MM.1S (cell line): ENCODE measurements around the gene RPS6KA2.

Experiments used
- DNase-seq: peaks from one replicate; pipeline ENCODE4 v3.0.0-alpha.2; 2015
- H2AFZ ChIP-seq: fragments of 300-600 bp; sonication (generic); 2 replicates; pipeline ENCODE4 v1.6.0; 2016; ENCODE audit warnings: antibody characterized with exemption, low read length
- H3F3A ChIP-seq: fragments of 300-600 bp; sonication (generic); 2 replicates; pipeline ENCODE4 v1.6.1; 2016; ENCODE audit warnings: mild to moderate bottlenecking, antibody characterized with exemption, low read length, moderate library complexity, mixed read lengths; ENCODE audit not compliant: insufficient read depth
- H3K27ac ChIP-seq: fragments of 300-600 bp; sonication (generic); 2 replicates; pipeline ENCODE4 v1.5.1; 2016; ENCODE audit warnings: mild to moderate bottlenecking, low read length
- H3K27me3 ChIP-seq: fragments of 300-600 bp; sonication (generic); replicated peaks from 2 replicates; pipeline ENCODE4 v1.6.0; 2016; ENCODE audit warnings: low read length; ENCODE audit not compliant: insufficient read depth
- H3K36me3 ChIP-seq: fragments of 300-600 bp; sonication (generic); replicated peaks from 2 replicates; pipeline ENCODE4 v1.6.1; 2016; ENCODE audit warnings: mild to moderate bottlenecking, low read length, mixed read lengths; ENCODE audit not compliant: insufficient read depth
- H3K4me1 ChIP-seq: fragments of 300-600 bp; sonication (generic); 2 replicates; pipeline ENCODE4 v1.6.1; 2016; ENCODE audit warnings: low read length, mixed read lengths
- H3K4me2 ChIP-seq: fragments of 300-600 bp; sonication (generic); 2 replicates; pipeline ENCODE4 v1.6.0; 2016; ENCODE audit warnings: low read depth, low read length
- H3K4me3 ChIP-seq: fragments of 300-600 bp; sonication (generic); 2 replicates; pipeline ENCODE4 v1.5.1; 2016; ENCODE audit warnings: low read length, mixed read lengths
- H3K79me2 ChIP-seq: fragments of 300-600 bp; sonication (generic); 2 replicates; pipeline ENCODE4 v1.6.1; 2016; ENCODE audit warnings: mixed run types, low read length, mixed read lengths
- H3K9ac ChIP-seq: fragments of 300-600 bp; sonication (generic); 2 replicates; pipeline ENCODE4 v1.6.1; 2016; ENCODE audit warnings: low read length, mixed read lengths
- H3K9me2 ChIP-seq: fragments of 300-600 bp; sonication (generic); replicated peaks from 2 replicates; pipeline ENCODE4 v1.6.1; 2016; ENCODE audit warnings: mild to moderate bottlenecking, low read length, mixed read lengths; ENCODE audit not compliant: insufficient read depth
- H3K9me3 ChIP-seq: fragments of 300-600 bp; sonication (generic); replicated peaks from 2 replicates; pipeline ENCODE4 v1.6.1; 2016; ENCODE audit warnings: mild to moderate bottlenecking, low read length, mixed read lengths; ENCODE audit not compliant: insufficient read depth
- H4K20me1 ChIP-seq: fragments of 300-600 bp; sonication (generic); 2 replicates; pipeline ENCODE4 v1.6.1; 2016; ENCODE audit warnings: mild to moderate bottlenecking, low read length, moderate library complexity, mixed read lengths; ENCODE audit not compliant: insufficient read depth
- EZH2 ChIP-seq: fragments of 300-600 bp; sonication (generic); optimal IDR thresholded peaks from 2 replicates; pipeline ENCODE3; 2017; ENCODE audit warnings: low read depth, mild to moderate bottlenecking, antibody characterized with exemption, low read length, mixed read lengths
- EZH2phosphoT487 ChIP-seq: fragments of 300-600 bp; sonication (generic); IDR thresholded peaks from 2 replicates; pipeline ENCODE4 v1.6.1; 2018; ENCODE audit warnings: antibody characterized with exemption, low read length
- TF ChIP-seq, protein P1 (sequence below): fragments of 300-600 bp; sonication (generic); IDR thresholded peaks from 2 replicates; pipeline ENCODE4 v1.5.1; 2016; ENCODE audit warnings: antibody characterized with exemption, low read length, mixed read lengths

RPS6KA2 gene

DNA sequence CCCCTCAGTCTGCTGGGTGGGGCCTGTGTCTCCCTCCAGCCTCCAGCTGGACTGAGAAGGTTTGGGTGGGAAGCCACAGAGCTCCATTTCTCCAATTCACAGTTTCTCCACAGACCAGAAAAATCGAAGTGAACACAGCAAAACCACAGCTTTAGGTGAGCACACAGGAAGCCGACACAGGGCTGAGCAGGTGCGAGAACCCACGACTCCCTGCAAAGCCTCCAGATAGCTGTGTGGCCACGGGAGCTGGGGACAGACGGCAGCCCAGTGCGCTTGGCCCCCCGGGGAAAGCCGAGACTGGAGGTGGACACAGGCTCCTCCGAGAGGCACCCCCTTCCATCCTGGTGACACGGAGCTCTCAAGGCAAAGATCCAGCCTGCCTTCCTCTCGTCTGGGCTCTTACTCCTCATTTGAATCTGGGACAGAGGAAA, 215.3 kb downstream of the RPS6KA2 start:
- TF ChIP-seq EZH2 (no peak), EZH2phosphoT487 (no peak)
- TF ChIP-seq, protein P1, sequence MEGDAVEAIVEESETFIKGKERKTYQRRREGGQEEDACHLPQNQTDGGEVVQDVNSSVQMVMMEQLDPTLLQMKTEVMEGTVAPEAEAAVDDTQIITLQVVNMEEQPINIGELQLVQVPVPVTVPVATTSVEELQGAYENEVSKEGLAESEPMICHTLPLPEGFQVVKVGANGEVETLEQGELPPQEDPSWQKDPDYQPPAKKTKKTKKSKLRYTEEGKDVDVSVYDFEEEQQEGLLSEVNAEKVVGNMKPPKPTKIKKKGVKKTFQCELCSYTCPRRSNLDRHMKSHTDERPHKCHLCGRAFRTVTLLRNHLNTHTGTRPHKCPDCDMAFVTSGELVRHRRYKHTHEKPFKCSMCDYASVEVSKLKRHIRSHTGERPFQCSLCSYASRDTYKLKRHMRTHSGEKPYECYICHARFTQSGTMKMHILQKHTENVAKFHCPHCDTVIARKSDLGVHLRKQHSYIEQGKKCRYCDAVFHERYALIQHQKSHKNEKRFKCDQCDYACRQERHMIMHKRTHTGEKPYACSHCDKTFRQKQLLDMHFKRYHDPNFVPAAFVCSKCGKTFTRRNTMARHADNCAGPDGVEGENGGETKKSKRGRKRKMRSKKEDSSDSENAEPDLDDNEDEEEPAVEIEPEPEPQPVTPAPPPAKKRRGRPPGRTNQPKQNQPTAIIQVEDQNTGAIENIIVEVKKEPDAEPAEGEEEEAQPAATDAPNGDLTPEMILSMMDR = no peak
- Histone ChIP-seq H4K20me1 (no peaks in the 10 kb centered on the region), H3K9me3 (no peaks in the 10 kb centered on the region), H3K79me2 (no peaks in the 10 kb centered on the region), H3F3A (no peaks in the 10 kb centered on the region), H2AFZ (no peak overlapping the region), H3K9me2 (no peaks in the 10 kb centered on the region), H3K4me2 (no peak overlapping the region), H3K36me3 (no peaks in the 10 kb centered on the region), H3K4me3 (no peak overlapping the region), H3K27me3 (no peaks in the 10 kb centered on the region), H3K27ac (no peak overlapping the region), H3K9ac (no peak overlapping the region), H3K4me1 (no peaks in the 10 kb centered on the region)
- DNase-seq = no peak

GRCh38 chr6:166411271-166411670, 215.8 kb downstream of the RPS6KA2 start:
- Histone ChIP-seq H3K36me3 (no peaks in the 10 kb centered on the region), H2AFZ (no peak overlapping the region), H3K4me2 (no peak overlapping the region), H3K9ac (no peak overlapping the region), H4K20me1 (no peaks in the 10 kb centered on the region), H3K9me3 (no peaks in the 10 kb centered on the region), H3K4me1 (no peaks in the 10 kb centered on the region), H3K79me2 (no peaks in the 10 kb centered on the region), H3F3A (no peaks in the 10 kb centered on the region), H3K4me3 (no peak overlapping the region), H3K27ac (no peak overlapping the region), H3K27me3 (no peaks in the 10 kb centered on the region), H3K9me2 (no peaks in the 10 kb centered on the region)
- no peak for TF ChIP-seq EZH2phosphoT487
- TF ChIP-seq, protein P1 = no peak
- DNase-seq = no peak

DNA sequence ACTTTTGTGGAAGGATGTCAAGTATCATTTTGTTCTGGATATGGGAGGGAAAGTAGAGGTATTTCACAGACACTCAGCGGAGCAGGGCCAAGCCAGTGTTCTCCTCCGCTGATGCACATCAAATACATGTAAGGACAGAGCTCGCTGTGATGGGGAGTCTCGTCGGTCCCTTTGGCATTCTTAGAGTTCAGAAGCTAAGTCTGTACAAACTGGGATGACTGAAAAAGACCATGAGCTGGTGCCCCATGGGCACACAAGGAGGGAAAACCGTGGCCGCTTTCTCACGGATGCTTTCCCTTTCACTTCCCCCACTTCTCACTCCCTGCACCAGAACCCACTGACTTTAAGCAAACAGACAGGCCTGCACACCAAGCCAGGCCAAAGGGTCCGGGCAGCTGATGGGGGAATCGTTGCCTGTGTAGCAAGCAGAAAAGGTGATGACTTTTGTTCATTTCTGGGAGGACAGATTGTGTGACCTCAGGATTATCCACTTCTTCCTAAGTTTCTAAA, 216.6 kb downstream of the RPS6KA2 start:
- Histone ChIP-seq H3K27me3 (no peaks in the 10 kb centered on the region), H3K4me2 (no peak overlapping the region), H3K27ac (no peak overlapping the region), H3K79me2 (no peaks in the 10 kb centered on the region), H3K4me3 (no peak overlapping the region), H3F3A (no peaks in the 10 kb centered on the region), H3K4me1 (no peaks in the 10 kb centered on the region), H3K9me2 (no peaks in the 10 kb centered on the region), H4K20me1 (no peaks in the 10 kb centered on the region), H3K9me3 (no peaks in the 10 kb centered on the region), H3K36me3 (no peaks in the 10 kb centered on the region), H2AFZ (no peak overlapping the region), H3K9ac (no peak overlapping the region)
- TF ChIP-seq EZH2 (no peak), EZH2phosphoT487 (no peak)
- TF ChIP-seq, protein P1 = no peak
- no peak for DNase-seq
